ENCODE results near the gene PCBP2.

The PCBP2 gene

GRCh38 chr12:53454707-53455106 is 2.8 kb downstream of the PCBP2 start:
- Histone ChIP-seq H3K4me3 (ENCODE audit: severe bottlenecking) (no peak overlapping the region), H3K9me3 (ENCODE audit: severe bottlenecking) (no peaks in the 10 kb centered on the region), H3K36me3 (ENCODE audit: low read depth) (peaks cover 70% of the 10 kb centered on the region), H3K27me3 (ENCODE audit: insufficient read depth, poor library complexity, severe bottlenecking) (no peaks in the 10 kb centered on the region), H3K27ac (ENCODE audit: poor library complexity, severe bottlenecking) (no peak overlapping the region), H3K4me1 (ENCODE audit: insufficient read depth, poor library complexity, severe bottlenecking) (peaks cover 8% of the 10 kb centered on the region)
- no peak for DNase-seq (ENCODE audit: low spot score)
- no peak for TF ChIP-seq CTCF (IDR thresholded peaks at IDR 0.05; ENCODE audit: poor library complexity, severe bottlenecking)
- no peak for ATAC-seq (ENCODE audit: low read depth)

DNA sequence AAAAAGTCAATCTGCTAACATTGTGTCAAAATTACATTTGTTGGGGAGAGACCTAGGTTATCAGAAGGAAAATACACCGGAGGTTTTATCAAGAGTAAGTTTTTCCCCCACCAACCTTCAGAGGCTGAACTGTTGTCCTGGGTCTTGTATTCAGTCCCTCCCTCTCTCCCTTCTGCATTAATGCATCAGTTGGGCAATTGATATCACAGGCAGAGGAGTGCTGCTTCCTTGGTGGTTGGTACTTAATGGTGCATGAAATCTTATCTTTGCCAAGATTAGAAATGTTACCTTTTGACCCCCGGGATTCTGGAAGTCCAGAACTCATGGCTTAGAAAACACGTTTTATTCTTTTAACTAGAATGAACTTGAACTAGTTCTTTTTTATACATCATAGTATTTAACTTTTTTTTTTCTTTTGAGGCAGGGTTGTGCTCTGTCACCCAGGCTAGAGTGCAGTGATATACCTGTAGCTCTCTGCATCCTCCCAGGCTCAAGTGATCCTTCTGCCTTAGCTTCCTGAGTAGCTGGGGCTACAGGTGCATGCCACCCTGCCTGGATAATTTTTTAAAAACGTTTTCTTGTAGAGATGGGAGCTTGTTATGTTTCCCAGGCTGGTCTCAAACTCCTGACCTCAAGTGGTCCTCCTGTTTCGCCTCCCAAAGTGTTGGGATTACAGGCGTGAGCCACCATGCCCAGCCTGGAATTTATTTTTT is 4.9 kb downstream of the PCBP2 start:
- Histone ChIP-seq H3K27me3 (ENCODE audit: insufficient read depth, poor library complexity, severe bottlenecking) (no peaks in the 10 kb centered on the region), H3K9me3 (ENCODE audit: severe bottlenecking) (no peaks in the 10 kb centered on the region), H3K4me3 (ENCODE audit: severe bottlenecking) (no peak overlapping the region), H3K27ac (ENCODE audit: poor library complexity, severe bottlenecking) (no peak overlapping the region), H3K4me1 (ENCODE audit: insufficient read depth, poor library complexity, severe bottlenecking) (peaks cover 8% of the 10 kb centered on the region), H3K36me3 (ENCODE audit: low read depth) (peaks cover 91% of the 10 kb centered on the region)
- no peak for ATAC-seq (ENCODE audit: low read depth)
- no peak for TF ChIP-seq CTCF (IDR thresholded peaks at IDR 0.05; ENCODE audit: poor library complexity, severe bottlenecking)
- no peak for DNase-seq (ENCODE audit: low spot score)

DNA sequence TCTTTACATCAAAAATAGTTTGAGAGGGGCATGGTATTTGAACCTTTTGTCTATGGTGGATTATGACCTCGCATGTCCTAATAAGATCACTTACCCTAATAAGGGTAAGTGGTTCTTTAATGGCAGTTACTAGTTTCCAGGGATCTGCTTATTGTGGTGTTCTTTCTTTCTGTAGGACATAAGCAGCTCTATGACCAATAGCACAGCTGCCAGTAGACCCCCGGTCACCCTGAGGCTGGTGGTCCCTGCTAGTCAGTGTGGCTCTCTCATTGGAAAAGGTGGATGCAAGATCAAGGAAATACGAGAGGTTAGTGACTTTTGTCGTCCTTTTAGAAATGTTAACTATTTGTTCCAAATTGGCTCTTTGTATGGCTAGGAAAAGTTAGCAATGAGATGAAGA is 7.2 kb downstream of the PCBP2 start:
- H3K4me3 ChIP-seq (ENCODE audit: severe bottlenecking) = no peak overlapping the region
- H3K27me3 ChIP-seq (ENCODE audit: insufficient read depth, poor library complexity, severe bottlenecking) = no peaks in the 10 kb centered on the region
- ATAC-seq (ENCODE audit: low read depth) (no peak), DNase-seq (ENCODE audit: low spot score) (no peak)
- H3K9me3 ChIP-seq (ENCODE audit: severe bottlenecking) = no peaks in the 10 kb centered on the region
- TF ChIP-seq CTCF (IDR thresholded peaks at IDR 0.05; ENCODE audit: poor library complexity, severe bottlenecking) = no peak
- no peaks in the 10 kb centered on the region for H3K4me1 ChIP-seq (ENCODE audit: insufficient read depth, poor library complexity, severe bottlenecking)
- peaks cover 100% of the 10 kb centered on the region for H3K36me3 ChIP-seq (ENCODE audit: low read depth)
- no peak overlapping the region for H3K27ac ChIP-seq (ENCODE audit: poor library complexity, severe bottlenecking)

DNA sequence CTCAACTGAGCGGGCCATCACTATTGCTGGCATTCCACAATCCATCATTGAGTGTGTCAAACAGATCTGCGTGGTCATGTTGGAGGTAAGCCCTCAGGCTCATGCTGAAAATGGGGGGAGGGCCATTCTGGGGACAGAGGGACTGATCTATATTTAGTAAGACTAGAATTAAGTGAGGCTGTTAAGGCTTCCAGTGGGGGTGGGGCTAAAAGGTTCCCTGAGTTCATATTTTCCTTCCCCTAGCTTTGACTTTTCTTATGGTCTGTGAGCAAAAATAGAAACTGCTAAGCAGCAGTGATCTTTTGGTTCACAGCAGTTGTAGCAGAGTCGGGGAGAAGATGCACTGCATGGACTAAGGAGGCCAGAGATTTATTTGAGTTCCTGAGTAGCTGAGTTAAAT is 9.2 kb downstream of the PCBP2 start:
- H3K36me3 ChIP-seq (ENCODE audit: low read depth) = peaks cover 99% of the 10 kb centered on the region
- no peak for DNase-seq (ENCODE audit: low spot score)
- no peaks in the 10 kb centered on the region for H3K27me3 ChIP-seq (ENCODE audit: insufficient read depth, poor library complexity, severe bottlenecking)
- H3K9me3 ChIP-seq (ENCODE audit: severe bottlenecking) = no peaks in the 10 kb centered on the region
- H3K27ac ChIP-seq (ENCODE audit: poor library complexity, severe bottlenecking) = no peak overlapping the region
- no peak for TF ChIP-seq CTCF (IDR thresholded peaks at IDR 0.05; ENCODE audit: poor library complexity, severe bottlenecking)
- H3K4me3 ChIP-seq (ENCODE audit: severe bottlenecking) = no peak overlapping the region
- ATAC-seq (ENCODE audit: low read depth) = no peak
- H3K4me1 ChIP-seq (ENCODE audit: insufficient read depth, poor library complexity, severe bottlenecking) = peaks cover 11% of the 10 kb centered on the region

DNA sequence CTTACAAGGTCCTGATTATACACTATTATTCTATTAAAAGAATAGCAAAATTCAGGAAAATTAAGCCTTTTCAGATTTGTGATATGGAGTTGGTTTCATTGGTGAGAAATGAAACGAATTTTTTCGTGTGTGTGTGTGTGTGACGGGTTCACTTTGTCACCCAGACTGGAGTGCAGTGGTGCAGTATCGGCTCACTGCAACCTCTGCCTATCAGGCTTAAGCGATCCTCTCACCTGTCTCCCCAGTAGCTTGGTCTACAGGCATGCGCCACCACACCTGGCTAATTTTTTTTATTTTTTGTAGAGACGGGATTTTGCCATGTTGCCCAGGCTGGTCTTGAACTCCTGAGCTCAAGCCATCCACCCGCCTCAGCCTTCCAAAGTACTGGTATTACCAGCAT is 9.7 kb downstream of the PCBP2 start:
- TF ChIP-seq CTCF (IDR thresholded peaks at IDR 0.05; ENCODE audit: poor library complexity, severe bottlenecking) = no peak
- peaks cover 99% of the 10 kb centered on the region for H3K36me3 ChIP-seq (ENCODE audit: low read depth)
- no peak overlapping the region for H3K4me3 ChIP-seq (ENCODE audit: severe bottlenecking)
- H3K9me3 ChIP-seq (ENCODE audit: severe bottlenecking) = no peaks in the 10 kb centered on the region
- no peaks in the 10 kb centered on the region for H3K27me3 ChIP-seq (ENCODE audit: insufficient read depth, poor library complexity, severe bottlenecking)
- no peak overlapping the region for H3K27ac ChIP-seq (ENCODE audit: poor library complexity, severe bottlenecking)
- peaks cover 17% of the 10 kb centered on the region for H3K4me1 ChIP-seq (ENCODE audit: insufficient read depth, poor library complexity, severe bottlenecking)
- ATAC-seq (ENCODE audit: low read depth) (no peak), DNase-seq (ENCODE audit: low spot score) (no peak)

Data from RWPE2 (cell line).